DND-41 (cell line): ENCODE results near the gene KIAA1755.

Experiments used
- ATAC-seq: fragments of 200-7000 bp; cut with Tn5 transposase; 3 replicates; pipeline ENCODE4 v1.9.1; 2021; ENCODE audit warnings: low read depth; ENCODE audit not compliant: insufficient read depth
- DNase-seq: peaks from one replicate; pipeline ENCODE4 v3.0.0-alpha.2; 2020
- H2AFZ ChIP-seq: 2 replicates; pipeline ENCODE4 v1.6.0; 2012; ENCODE audit warnings: low read depth, low read length
- H3K27ac ChIP-seq: 2 replicates; pipeline ENCODE4 v1.5.1; 2012; ENCODE audit warnings: low read length, inconsistent platforms
- H3K27me3 ChIP-seq: fragments of 200-600 bp; sonication (generic); 2 replicates; pipeline ENCODE4 v1.6.0; 2012; ENCODE audit warnings: low read length, mild to moderate bottlenecking, inconsistent platforms; ENCODE audit not compliant: insufficient read depth, poor library complexity
- H3K36me3 ChIP-seq: 2 replicates; pipeline ENCODE4 v1.5.1; 2012; ENCODE audit warnings: low read length, inconsistent platforms; ENCODE audit not compliant: insufficient read depth
- H3K4me1 ChIP-seq: 2 replicates; pipeline ENCODE4 v1.5.1; 2012; ENCODE audit warnings: mild to moderate bottlenecking, low read length; ENCODE audit not compliant: insufficient read depth
- H3K4me2 ChIP-seq: 2 replicates; pipeline ENCODE4 v1.6.0; 2012; ENCODE audit warnings: mild to moderate bottlenecking, moderate library complexity, low read length, inconsistent platforms; ENCODE audit not compliant: insufficient read depth
- H3K4me3 ChIP-seq, 2 experiments: fragments of 200-600 bp in 1 of 2; shearing (Covaris generic) in 1 of 2; 2 replicates each; pipeline ENCODE4 v1.5.1; 2012 to 2016; ENCODE audit warnings: inconsistent platforms in 2 of 2, low read length in 2 of 2, mild to moderate bottlenecking in 2 of 2, low read depth in 1 of 2, moderate library complexity in 1 of 2
- H3K79me2 ChIP-seq: 2 replicates; pipeline ENCODE4 v1.6.0; 2012; ENCODE audit warnings: low read length, inconsistent platforms; ENCODE audit not compliant: insufficient read depth
- H3K9ac ChIP-seq: 2 replicates; pipeline ENCODE4 v1.6.0; 2012; ENCODE audit warnings: low read depth, mild to moderate bottlenecking, inconsistent platforms, low read length, moderate library complexity
- H3K9me3 ChIP-seq: 2 replicates; pipeline ENCODE4 v1.5.1; 2012; ENCODE audit warnings: low read length, moderate library complexity, mild to moderate bottlenecking, inconsistent platforms; ENCODE audit not compliant: insufficient read depth, severe bottlenecking
- H4K20me1 ChIP-seq: 2 replicates; pipeline ENCODE4 v1.6.0; 2012; ENCODE audit warnings: low read length; ENCODE audit not compliant: insufficient read depth
- CTCF ChIP-seq: IDR thresholded peaks from 2 replicates; pipeline ENCODE4 v1.5.1; 2012; ENCODE audit warnings: borderline replicate concordance, low read length, moderate library complexity, mild to moderate bottlenecking; ENCODE audit not compliant: poor library complexity, severe bottlenecking; ENCODE audit errors: extremely low read depth
- EZH2 ChIP-seq: IDR thresholded peaks from 3 replicates; pipeline ENCODE4 v1.6.1; 2012; ENCODE audit warnings: borderline replicate concordance, low read depth, mild to moderate bottlenecking, moderate library complexity, low read length, inconsistent platforms; ENCODE audit not compliant: severe bottlenecking

Gene KIAA1755

GRCh38 chr20:38205001-38205400 lies 55.5 kb downstream of the KIAA1755 start:
- DNase-seq (no peak), ATAC-seq (no peak)
- Histone ChIP-seq H3K27me3 (no peaks in the 10 kb centered on the region), H3K9me3 (no peaks in the 10 kb centered on the region), H3K4me1 (no peaks in the 10 kb centered on the region), H3K4me2 (no peak overlapping the region), H3K9ac (no peak overlapping the region), H4K20me1 (peaks cover 5% of the 10 kb centered on the region; the same call in 1 of the 2 replicates), H3K79me2 (no peaks in the 10 kb centered on the region), H2AFZ (no peak overlapping the region), H3K27ac (no peak overlapping the region), H3K36me3 (no peaks in the 10 kb centered on the region), H3K4me3 (no peak overlapping the region)
- no peak for TF ChIP-seq CTCF

GRCh38 chr20:38203981-38204357 lies 56.6 kb downstream of the KIAA1755 start:
- Histone ChIP-seq H3K36me3 (no peaks in the 10 kb centered on the region), H3K4me2 (no peak overlapping the region), H3K27ac (no peak overlapping the region), H3K9ac (no peak overlapping the region), H3K4me1 (no peaks in the 10 kb centered on the region), H4K20me1 (no peaks in the 10 kb centered on the region), H3K4me3 (no peak overlapping the region), H3K79me2 (no peaks in the 10 kb centered on the region), H2AFZ (no peak overlapping the region), H3K27me3 (no peaks in the 10 kb centered on the region), H3K9me3 (no peaks in the 10 kb centered on the region)
- no peak for DNase-seq
- no peak for ATAC-seq
- TF ChIP-seq CTCF (no peak), EZH2 (no peak)

- ATAC-seq, result no peak
- Histone ChIP-seq H4K20me1 (no peaks in the 10 kb centered on the region), H3K27ac (no peak overlapping the region), H3K9me3 (no peaks in the 10 kb centered on the region), H3K79me2 (no peaks in the 10 kb centered on the region), H3K4me2 (no peak overlapping the region), H2AFZ (no peak overlapping the region), H3K36me3 (no peaks in the 10 kb centered on the region), H3K4me1 (no peaks in the 10 kb centered on the region), H3K9ac (no peak overlapping the region), H3K27me3 (no peaks in the 10 kb centered on the region), H3K4me3 (no peak overlapping the region)
- no peak for DNase-seq
- TF ChIP-seq CTCF (no peak), EZH2 (no peak)
These were observed 57.1 kb downstream of the KIAA1755 start for GRCh38 chr20:38203337-38203980.

GRCh38 chr20:38202982-38203293 lies 57.6 kb downstream of the KIAA1755 start:
- H3K9ac ChIP-seq, result no peak overlapping the region
- no peaks in the 10 kb centered on the region for H3K9me3 ChIP-seq
- no peak overlapping the region for H2AFZ ChIP-seq
- TF ChIP-seq CTCF (no peak), EZH2 (no peak)
- ATAC-seq (no peak), DNase-seq (no peak)
- H3K36me3 ChIP-seq, result no peaks in the 10 kb centered on the region
- no peaks in the 10 kb centered on the region for H3K4me1 ChIP-seq
- H3K27ac ChIP-seq, result no peak overlapping the region
- H3K4me3 ChIP-seq, result no peak overlapping the region
- H3K79me2 ChIP-seq, result no peaks in the 10 kb centered on the region
- no peaks in the 10 kb centered on the region for H3K27me3 ChIP-seq
- no peak overlapping the region for H3K4me2 ChIP-seq
- no peaks in the 10 kb centered on the region for H4K20me1 ChIP-seq
